ENCODE data around the gene PTER. TPM values are rescaled to one million over a fixed set of nuclear protein-coding genes. Genes with fewer than 3 reads are reported as not detected.

PTER gene
- total and polyA plus RNA-seq, 2 of the 4 experiments (the other 2 are of a cell fraction), result 1.9 to 5.0 TPM

DNA sequence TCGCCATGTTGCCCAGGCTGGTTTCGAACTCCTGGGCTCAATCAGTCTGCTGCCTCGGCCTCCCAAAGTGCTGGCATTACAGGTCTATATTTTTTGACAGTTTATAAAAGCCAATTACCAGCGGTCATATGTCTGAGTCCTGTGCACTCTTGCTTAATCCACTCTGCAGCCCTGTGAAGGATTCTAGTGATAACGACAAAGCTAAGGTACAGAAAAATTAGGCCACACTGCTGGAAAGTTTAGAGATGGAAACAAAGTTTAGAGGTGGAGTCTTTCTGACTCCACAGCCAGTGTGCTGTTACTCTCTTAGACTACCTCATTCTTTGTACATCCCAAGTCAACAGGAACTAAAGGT, 707 bp downstream of the PTER start:
- Histone ChIP-seq H3K4me3 (ENCODE audit: insufficient read depth, low read depth, low read length) (peak overlapping the region; percentile 52), H4K5ac (ENCODE audit: low read depth, low read length) (no peak overlapping the region; the same call in 1 of the 2 replicates), H3K4ac (ENCODE audit: low read depth, low read length) (no peak overlapping the region), H3K4me2 (ENCODE audit: low read depth, low read length) (peak overlapping the region; percentile 81; the same call in 1 of the 2 replicates), H2AFZ (replicated peaks; ENCODE audit: low read length, poor library complexity) (peak overlapping the region; percentile 95), H2BK15ac (ENCODE audit: low read depth, low read length) (no peak overlapping the region), H4K91ac (ENCODE audit: insufficient read depth, low read depth, low read length) (no peak overlapping the region), H3K27ac (ENCODE audit: insufficient read depth, low read length) (no peak overlapping the region), H2BK5ac (ENCODE audit: low read depth, low read length, poor library complexity, severe bottlenecking) (no peak overlapping the region), H3K9me3 (ENCODE audit: control insufficient read depth, insufficient read depth, low read length) (no peaks in the 10 kb centered on the region), H3K27me3 (ENCODE audit: control insufficient read depth, insufficient read depth, low read length) (no peaks in the 10 kb centered on the region), H4K8ac (ENCODE audit: low read depth in 2 of 2, low read length in 2 of 2) (peak overlapping the region; percentile 59 to 85; a peak in 3 of 4 replicates), H3K9ac (ENCODE audit: low read depth, low read length) (no peak overlapping the region; the same call in 1 of the 2 replicates), H2AK5ac (ENCODE audit: low read depth, low read length) (no peak overlapping the region), H3K79me1 (ENCODE audit: low read depth in 1 of 2, low read length in 2 of 2) (no peaks in the 10 kb centered on the region), H3K14ac (replicated peaks; ENCODE audit: low read depth, low read length) (0 out of 2 replicates have a peak overlapping the region, but pooled peaks have one; percentile 52), H4K20me1 (ENCODE audit: insufficient read depth, low read length) (no peaks in the 10 kb centered on the region), H3K56ac (ENCODE audit: extremely low read depth, insufficient read depth, low read length) (no peak overlapping the region; the same call in 1 of the 2 replicates), H3K4me1 (ENCODE audit: control insufficient read depth, insufficient read depth, low read length) (no peaks in the 10 kb centered on the region), H2BK120ac (ENCODE audit: low read depth, low read length) (no peak overlapping the region), H3K18ac (ENCODE audit: low read depth, low read length) (no peak overlapping the region), H3K9me1 (ENCODE audit: insufficient read depth, low read length) (no peaks in the 10 kb centered on the region), H3K36me3 (ENCODE audit: control insufficient read depth, insufficient read depth, low read length) (no peaks in the 10 kb centered on the region), H3K23ac (ENCODE audit: low read depth, low read length) (no peak overlapping the region), H2BK20ac (ENCODE audit: low read depth, low read length) (no peak overlapping the region), H2AK9ac (replicated peaks; ENCODE audit: low read depth, low read length, poor library complexity) (no peak overlapping the region)
- TF ChIP-seq RAD21 (IDR thresholded peaks at IDR 0.05; ENCODE audit: low read length) (no peak), CHD1 (IDR thresholded peaks at IDR 0.05; ENCODE audit: low read depth, low read length) (no peak), MAZ (IDR thresholded peaks at IDR 0.05; ENCODE audit: borderline replicate concordance, low read depth, low read length) (no peak), ELK1 (IDR thresholded peaks at IDR 0.05; ENCODE audit: borderline replicate concordance, low read depth, low read length) (no peak), MXI1 (IDR thresholded peaks at IDR 0.05; ENCODE audit: borderline replicate concordance, low read depth, low read length) (no peak), POLR2A (IDR thresholded peaks at IDR 0.05; ENCODE audit: low read depth, low read length) (no peak), NFE2L2 (IDR thresholded peaks at IDR 0.05; ENCODE audit: low read depth, low read length) (no peak), BHLHE40 (IDR thresholded peaks at IDR 0.05; ENCODE audit: low read depth, low read length) (no peak), RFX5 (IDR thresholded peaks at IDR 0.05; ENCODE audit: low read depth, low read length) (no peak), CEBPB (IDR thresholded peaks at IDR 0.05; ENCODE audit: low read depth, low read length) (no peak), FOS (IDR thresholded peaks at IDR 0.05; ENCODE audit: low read depth, low read length) (no peak), SMC3 (IDR thresholded peaks at IDR 0.05; ENCODE audit: low read depth, low read length) (no peak)
- TF ChIP-seq, protein P1, sequence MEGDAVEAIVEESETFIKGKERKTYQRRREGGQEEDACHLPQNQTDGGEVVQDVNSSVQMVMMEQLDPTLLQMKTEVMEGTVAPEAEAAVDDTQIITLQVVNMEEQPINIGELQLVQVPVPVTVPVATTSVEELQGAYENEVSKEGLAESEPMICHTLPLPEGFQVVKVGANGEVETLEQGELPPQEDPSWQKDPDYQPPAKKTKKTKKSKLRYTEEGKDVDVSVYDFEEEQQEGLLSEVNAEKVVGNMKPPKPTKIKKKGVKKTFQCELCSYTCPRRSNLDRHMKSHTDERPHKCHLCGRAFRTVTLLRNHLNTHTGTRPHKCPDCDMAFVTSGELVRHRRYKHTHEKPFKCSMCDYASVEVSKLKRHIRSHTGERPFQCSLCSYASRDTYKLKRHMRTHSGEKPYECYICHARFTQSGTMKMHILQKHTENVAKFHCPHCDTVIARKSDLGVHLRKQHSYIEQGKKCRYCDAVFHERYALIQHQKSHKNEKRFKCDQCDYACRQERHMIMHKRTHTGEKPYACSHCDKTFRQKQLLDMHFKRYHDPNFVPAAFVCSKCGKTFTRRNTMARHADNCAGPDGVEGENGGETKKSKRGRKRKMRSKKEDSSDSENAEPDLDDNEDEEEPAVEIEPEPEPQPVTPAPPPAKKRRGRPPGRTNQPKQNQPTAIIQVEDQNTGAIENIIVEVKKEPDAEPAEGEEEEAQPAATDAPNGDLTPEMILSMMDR (conservative IDR thresholded peaks at IDR 0.05; ENCODE audit: low read depth, low read length), result no peak
- BruUV-seq (replicated peaks), result no TSS peak
- dilution Hi-C loops (cut with HindIII; ENCODE audit: low sequenced_read_pairs, unreplicated experiment), result no loop called here
- DNase-seq, result no peak
- in situ Hi-C loops (cut with MboI; ENCODE audit: low sequenced_read_pairs), result no loop called here
- intact Hi-C loops (cut with micrococcal nuclease), result no loop called here
- POLR2A ChIA-PET (ENCODE audit: unreplicated experiment), result no interaction called here
- CTCF ChIA-PET, result no interaction called here
- ATAC-seq (ENCODE audit: low read depth), result no peak
- 100% methylated on average over 1 of the region's 5 CpGs; no CpG with 5 or more reads in 1 of the 2 experiments for WGBS, 2 experiments (ENCODE audit: extremely low coverage in 2 of 2, insufficient read length in 1 of 2)
